NCI-H1105 (cell line): ENCODE results near the gene SRP68.
"Not testable (repeated sequence)": the region's sequence is repeated elsewhere in the genome, so short reads cannot be mapped to it uniquely, and the experiment has no call there.

ENCODE experiments used
- DNase-seq: peaks from one replicate; lab custom pipeline; 2025; lab: John Stamatoyannopoulos, UW

The SRP68 gene

DNA sequence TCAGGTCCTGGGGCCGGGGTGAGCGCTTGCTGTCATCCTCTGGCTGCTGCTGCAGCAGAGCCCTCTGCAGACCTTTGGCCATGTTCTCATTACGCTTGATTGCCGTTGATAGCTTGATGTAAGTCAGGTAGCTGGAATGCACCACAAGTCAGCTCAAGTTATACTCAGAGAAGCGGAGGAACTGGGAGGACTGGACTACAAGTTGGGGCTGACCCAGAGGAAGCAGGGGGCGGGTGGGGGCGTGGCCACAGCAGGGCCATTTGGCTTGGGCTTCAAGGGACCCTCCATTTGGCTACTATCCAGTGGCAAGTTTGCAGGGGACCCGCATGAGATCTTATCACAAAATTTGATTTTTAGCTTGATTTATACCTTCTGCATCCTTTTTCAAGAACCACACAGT is 26.3 kb downstream of the SRP68 start:
- no peak for DNase-seq

DNA sequence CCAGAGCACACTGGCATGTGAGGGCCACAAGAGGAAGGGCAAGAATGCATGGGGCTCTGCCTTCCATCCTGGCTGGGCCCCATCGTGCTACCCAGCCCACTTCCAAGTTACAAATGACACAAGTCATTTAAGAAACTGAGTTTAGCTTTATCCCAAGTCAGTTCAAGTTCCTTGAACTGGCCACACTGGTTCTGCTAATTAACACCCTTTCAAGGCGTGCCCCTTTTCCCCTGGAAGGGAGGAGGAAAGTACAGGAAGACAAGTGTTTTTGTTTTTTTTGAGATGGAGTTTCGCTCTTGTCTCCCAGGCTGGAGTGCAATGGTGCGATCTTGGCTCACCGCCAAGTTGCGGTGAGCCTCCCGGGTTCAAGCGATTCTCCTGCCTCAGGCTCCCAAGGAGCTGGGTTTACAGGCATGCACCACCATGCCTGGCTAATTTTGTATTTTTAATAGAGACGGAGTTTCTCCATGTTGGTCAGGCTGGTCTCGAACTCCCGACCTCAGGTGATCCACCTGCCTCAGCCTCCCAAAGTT is 27.8 kb downstream of the SRP68 start:
- not testable (repeated sequence) for DNase-seq

DNA sequence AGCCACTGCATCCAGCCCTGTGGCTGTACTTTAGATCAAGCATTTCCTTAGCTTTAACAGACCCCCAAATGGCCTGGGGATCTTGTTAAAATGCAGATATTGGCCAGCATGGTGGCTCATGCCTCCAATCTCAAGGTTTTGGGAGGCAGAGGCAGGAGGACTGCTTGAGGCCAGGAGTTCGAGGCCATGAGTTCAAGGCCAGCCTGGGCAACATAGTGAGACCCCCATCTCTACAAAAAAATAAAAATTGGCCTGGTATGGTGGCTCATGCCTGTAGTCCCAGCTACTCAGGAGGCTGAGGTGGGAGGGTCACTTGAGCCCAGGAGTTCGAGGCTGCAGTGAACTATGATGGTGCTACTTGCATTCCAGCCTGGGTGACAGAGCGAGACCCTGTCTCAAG is 29.4 kb downstream of the SRP68 start:
- not testable (repeated sequence) for DNase-seq

DNA sequence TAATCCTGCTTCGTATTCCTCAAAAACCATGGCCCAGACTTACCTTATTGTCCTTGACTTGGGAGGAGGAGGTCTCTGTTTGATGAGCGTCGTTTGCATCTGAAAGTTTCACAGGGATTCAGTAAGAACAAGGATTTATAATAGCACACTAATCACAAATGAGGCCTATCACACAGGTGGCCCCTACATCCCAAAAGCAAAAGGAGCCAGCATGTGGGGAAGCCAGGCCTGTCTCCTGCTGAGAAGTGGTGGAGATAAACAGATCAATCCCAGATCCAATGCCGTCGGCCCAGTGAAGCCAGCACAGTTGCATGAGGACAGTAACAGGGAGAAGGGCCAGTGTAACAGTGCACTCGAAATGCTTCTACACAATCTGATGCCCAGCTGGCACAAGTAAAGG is 31.9 kb downstream of the SRP68 start:
- no peak for DNase-seq

DNA sequence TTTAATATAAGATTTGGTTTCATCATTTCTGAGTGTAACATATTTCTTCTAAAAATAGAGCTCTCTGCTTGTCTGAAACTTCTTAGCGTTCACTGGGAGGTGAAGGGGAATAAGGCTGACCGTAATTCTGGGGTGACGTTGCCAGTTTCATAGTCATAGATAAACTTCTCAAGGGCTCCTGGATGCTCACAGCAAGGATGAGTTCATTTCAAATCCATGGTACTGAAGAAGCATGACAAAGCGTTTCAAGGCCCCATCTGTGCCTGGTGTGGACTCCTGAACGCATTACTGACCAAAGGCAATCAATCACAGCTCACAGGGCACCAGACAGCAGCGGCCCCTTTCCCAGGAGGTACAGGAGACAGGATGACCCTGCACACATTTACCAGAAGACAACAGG is 33.2 kb downstream of the SRP68 start:
- no peak for DNase-seq

DNA sequence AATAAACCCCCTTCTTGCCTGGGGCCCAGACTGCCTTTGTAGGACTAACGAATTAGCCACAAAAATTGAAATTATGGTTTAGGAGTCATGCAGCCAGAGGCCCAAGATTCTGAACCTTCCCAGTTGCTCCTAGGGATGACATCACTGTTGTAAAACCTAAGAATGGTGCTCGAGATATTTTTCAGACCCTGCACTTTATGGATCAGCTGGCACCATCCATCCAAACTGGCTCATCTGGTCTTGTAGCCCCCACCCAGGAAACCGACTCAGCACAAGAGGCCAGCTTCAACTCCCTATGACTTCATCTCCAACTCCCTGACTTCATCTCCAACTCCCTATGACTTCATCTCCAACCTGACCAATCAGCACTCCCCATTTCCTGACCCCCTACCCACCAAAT is 34.3 kb downstream of the SRP68 start:
- DNase-seq = no peak

DNA sequence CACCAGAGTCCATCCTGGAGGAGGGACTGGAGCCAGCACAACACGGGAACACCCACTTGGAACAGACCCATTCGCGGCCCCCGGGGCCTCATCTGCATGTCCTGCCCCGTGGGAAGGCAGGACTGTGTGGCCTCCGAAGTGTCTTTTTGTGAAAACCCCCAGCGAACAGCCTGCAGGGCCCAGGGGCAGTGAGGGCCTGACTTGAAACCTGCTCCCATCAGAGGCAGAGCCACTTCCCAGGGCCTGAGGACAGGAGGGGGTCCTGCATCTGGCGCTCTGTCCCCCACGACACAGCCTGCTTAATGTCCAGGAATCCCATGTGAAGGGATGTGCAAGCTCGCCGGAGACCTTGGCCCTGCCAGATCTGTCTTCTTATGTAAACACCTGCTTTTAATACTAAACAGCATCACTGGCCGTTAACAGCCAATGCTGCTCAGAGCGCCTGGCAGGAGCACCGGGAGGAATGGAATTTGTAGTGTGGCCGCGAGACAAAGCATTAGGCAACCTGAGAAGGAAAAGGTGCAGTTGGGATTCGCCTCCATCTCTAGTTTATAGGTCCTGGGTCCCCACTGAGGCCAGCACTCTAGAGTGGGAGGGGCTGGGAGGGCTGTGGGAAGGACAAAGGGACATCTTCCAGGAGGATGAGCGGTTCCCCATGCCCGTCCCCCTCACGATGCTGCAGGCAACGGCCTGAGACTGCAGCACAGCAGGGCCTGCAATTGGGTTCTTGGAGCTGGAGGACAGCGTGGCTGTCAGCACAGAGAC is 35.6 kb downstream of the SRP68 start:
- DNase-seq = no peak

DNA sequence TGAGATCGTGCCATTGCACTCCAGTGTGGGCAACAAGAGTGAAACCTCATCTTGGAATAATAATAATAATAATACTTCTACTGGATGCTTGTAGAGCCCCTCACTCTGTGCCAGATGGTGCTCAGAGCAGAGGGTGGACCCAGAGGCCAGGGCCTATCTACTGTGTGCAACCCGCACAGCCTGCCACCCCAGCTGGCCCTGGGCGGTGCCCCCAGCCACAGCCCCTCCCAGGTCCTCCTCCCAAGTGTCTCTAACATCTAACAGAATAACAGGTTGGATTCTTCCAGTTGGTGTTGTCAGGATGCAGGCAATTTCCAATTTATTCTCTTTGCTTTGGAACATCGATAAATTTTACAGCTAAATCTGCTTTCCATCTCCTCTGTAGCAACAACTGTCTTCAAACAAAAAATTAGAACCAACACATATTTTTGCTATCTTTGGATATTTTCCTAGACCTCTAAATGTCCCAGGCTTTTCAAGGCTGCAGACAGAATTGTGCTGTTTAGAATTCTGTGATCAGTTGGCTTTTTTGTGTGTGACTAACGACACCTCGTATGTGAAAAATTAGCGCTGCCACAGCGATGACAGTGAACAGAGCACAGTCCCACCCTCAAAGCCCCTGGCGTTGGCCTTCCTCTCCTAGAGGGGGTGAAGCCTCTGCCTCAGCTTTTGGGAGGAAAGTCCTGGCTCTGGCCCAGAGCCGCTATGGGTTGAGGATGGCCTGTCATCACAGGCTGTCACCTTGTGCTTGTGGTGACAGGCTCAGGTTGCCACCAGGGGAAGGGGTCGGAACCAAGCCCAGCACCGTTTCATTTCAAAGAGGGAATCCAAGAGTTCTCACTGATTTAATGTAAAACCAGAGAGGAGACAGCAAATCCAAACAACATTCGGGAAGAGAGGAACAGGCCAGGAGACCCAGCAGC is 37.6 kb downstream of the SRP68 start:
- DNase-seq = no peak

DNA sequence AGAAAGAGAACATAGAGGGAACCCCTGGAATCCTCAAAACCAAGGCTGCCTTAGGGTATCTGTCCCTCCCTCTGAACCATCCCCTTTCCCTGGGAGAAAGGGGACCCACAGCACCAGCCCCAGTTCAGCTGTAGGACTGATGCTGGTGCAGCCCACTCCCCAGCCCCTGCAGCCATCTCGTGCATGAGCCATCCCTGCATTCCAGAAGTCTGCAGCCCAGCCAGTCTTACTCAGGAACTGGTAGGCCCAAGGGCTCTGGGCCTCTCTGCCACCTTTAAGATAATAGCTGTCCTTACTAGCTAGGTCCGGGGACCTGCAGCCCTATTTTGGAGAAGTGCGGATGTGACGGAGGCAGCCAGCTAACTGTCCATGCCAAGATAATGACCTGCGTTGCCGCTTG is 39.2 kb downstream of the SRP68 start:
- no peak for DNase-seq

DNA sequence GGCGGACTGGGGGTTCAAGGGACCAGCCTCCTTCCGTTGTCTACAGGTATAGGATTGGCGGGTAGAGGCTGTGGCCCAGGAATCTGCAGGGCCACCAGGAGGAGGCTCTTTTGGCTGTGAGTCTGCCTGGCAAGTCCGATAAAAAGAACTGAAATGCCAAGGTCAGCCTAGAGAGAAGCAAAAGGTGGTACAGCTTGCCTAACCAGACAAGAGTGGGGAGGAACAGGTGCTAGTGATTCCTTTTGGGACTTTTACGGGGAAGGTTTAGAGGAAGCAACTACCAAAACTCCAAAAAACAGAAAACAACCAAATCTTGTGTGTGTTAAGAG is 39.6 kb downstream of the SRP68 start:
- no peak for DNase-seq

DNA sequence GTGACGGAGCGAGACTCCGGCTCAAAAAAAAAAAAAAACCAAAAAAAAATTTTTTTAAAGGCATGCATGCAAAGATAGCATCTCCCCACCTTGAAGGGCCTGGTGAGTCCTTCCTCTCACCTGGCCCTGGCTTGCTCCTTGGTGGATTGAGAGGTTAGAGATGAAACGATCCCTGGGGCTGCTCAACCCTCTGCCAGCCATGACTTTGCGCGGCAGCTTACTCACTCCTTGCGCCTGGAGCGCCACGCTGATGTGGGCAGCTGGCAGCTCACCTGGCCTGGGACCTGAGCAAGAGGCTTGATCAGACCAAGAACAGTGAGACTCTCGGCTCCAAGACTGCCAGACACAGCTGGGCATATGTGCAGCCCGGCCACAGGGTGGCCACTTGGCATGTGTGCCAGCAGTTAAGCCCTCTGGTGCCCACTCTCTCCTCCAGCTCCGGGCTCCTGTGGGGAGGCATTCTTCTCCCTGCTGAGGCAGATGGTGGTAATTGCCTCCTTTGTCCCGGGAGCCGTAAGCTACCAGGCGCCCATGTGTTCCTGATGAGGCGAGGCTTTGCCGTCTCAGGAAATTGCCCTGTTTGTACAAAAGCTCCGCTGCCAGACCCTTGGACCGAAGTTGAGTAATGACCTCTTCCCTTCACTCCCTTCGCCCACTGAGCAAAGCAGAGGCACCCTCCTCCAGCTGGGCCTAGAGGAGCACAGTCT is 40.1 kb downstream of the SRP68 start:
- no peak for DNase-seq

DNA sequence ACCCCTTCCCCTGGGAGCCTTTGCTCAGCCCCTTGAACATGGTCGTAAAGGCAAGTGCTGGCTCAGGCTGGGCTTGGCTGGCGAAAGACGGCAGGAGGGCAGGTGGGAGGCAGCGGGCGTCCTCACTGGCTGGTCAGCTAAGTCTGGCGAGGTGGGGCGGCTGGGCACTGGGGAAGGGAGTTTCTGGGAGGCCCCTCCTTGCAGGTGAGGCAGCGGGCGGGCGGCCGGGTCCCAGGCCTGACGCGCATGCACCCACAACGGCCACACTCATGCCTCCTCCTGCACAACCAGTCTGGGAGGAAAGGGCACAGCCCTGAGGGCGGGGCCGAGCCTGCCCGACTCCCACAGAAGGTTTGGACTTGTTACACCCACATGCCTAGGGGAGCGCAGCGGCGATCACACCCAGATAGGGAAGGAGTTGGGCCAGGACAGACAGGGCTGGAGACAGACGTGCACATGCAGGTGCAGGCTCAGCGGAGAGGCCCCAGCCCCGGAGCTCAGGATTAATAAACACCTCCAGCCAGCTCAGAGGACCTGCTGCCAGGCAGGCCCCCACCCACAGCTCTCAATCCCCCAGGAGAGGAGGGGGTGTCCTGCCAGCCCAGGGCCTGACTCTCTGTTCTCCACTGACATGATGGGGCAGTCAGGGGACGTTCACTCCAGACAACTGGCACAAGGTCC is 45.0 kb downstream of the SRP68 start, which contains the start of gene EVPL:
Gene EVPL (minus strand): TSS at position 148 of the 681 bp plus-strand sequence. CDS start 108 bp downstream, at position 40.
- DNase-seq = no peak

DNA sequence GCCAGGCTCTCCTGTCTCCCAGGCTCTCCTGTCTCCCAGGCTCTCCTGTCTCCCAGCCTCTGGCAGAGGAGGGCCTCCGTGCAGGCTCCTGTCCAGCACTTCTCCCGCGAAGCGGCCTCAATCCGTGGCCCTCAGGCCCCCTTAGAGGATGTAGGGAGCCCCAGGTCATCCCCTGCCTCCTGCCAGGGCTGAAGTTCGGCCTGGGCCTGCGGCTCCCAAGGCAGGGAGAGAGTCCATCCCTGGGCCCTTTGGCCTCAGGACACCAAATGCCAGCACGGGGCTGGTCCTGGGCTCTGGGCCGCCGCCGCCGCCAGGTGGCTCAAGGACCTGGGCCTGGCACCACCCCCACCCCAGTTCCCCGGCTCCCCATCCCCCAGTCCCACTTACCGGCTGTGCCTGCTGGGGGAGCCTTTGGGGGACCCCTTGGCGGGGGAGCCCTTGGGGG is 45.6 kb downstream of the SRP68 start:
- no peak for DNase-seq

DNA sequence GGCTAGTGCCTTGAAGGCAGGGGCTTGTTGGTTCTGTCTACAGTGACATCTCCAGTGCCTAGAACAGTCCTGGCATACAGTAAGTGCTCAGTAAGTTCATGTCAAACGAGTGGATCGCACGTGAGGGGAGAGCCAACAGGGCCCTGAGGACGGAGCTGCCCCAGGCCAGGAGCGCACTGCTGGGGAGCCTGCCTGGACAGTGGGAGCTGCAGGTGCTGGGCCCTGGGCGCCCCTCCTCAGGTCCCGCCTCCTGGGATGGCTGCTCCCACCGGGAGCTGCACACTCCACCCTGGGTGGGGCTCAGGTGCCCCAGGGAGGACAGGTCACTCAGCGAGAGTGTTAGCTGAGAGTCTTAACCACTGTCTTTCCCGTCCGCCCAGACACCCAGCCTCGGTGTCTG is 47.0 kb downstream of the SRP68 start:
- no peak for DNase-seq

DNA sequence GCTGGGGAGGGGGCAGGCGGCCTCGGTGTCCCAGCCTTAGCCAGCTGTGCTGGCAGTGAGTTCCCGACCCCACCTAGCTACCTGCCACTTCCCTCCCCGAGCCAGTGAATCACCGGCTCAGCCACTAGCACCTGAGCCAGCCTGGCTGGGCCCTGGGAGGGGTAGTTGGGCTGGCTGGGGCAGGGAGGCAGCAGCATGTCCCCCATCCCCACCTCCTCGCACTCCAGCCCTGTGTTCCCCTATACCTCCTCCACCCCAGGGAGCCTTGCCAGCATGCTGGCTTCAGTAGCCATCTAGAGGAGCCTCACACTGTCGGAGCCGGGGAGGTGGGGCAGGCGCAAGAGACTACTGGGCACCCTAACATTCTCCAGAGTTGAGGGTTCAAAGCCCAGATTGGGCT is 48.0 kb downstream of the SRP68 start:
- DNase-seq = no peak

DNA sequence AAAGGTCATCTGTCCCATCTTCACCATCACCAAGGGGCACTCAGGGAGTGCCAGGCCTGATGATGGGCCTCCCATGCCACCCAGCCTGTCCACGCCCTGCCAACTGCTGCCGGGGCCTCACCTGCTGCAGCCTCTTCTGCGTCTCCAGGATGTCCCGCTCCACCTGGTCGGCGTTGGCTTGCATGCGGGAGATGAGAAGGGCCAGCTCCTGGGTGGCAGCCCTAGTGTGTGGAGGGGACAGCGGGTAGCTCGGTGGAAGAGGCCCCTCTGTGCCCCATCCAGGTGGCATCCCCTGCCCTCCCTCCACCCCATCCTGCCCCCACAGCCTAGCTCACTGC is 48.4 kb downstream of the SRP68 start:
- no peak for DNase-seq

DNA sequence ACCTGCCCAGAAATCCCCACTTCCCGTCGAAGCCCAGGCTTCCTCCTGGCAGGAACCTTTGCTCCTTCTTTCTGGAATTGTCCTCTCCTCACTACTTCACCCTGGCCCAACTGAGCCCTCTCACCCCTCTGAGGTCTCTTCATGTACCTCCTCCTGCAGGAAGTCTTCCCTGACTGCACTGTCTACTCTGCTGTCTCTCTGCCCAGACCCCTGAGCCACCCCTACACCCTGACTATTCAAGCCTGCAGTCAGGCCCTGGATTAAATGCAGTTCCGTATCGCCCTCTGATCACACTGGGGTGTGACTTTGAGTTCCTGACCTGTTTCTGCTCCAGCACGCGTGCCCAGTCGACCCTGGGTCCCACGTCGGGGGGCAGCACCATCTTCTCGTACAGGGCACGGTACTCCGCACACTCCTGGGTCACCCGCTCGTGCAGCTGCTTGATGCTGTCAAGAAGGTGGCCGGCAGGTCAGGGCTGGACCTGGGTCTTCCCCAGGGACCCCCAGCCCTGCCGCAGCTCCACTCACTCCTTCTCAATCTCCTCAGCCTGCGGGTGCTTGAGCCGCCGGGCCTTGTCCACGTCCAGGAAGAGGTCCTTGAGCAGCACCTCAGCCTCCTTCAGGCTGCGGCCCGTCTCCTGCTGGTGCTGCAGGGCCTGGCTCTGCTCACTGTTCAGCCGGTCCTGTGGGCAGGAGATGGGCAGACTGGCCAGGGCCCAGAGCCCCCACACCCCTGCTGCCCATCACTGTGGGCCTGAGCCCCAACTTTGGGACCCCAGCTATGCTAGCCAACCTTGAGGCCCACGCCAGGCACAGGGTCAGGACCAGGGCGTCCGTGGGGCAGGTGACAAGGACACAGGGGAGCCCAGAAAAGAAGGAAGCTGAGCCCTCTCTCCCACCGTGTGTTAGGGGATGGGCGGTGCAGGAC is 49.1 kb downstream of the SRP68 start:
- DNase-seq = no peak

DNA sequence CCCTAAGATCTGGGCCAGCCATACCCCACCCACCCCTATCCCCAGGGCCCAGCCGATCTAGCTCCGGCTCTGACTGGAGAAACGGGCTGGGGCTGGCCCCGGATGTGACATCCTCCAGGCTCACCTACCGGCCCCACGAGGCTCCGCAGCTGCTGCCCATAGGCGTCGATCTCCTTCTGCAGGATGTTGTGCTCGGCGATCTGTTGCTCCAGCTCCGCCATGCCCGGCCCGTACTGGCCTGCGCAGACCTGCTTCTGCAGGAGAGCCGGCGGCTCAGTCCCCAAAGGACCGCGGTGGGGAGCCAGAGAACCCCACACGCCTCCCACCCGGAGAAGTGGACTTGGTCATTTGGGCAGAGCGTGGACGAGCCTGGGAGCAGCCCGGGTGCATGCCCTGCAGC is 50.0 kb downstream of the SRP68 start:
- no peak for DNase-seq

DNA sequence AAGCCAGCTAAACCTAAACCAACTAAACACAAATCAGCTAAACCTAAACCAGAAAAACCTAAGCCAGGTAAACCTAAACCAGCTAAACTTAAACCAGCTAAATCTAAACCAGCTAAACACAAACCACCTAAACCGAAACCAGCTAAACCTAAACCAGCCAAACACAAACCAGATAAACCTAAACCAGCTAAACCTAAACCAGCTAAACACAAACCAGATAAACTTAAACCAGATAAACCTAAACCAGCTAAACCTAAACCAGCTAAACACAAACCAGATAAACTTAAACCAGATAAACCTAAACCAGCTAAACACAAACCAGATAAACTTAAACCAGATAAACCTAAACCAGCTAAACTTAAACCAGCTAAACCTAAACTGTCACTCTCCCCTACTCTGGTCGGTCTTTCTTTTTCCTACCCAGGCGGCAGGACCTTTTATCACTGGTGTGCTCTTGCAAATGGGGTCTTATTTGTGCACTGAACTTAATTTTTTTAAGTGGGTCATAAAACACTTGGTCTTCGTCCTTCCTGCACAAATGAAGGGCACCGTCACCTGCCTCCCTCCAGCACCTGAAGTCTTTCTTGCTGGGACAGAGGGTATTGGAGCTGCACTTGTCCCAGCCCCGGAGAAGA is 52.4 kb downstream of the SRP68 start:
- DNase-seq = no peak

DNA sequence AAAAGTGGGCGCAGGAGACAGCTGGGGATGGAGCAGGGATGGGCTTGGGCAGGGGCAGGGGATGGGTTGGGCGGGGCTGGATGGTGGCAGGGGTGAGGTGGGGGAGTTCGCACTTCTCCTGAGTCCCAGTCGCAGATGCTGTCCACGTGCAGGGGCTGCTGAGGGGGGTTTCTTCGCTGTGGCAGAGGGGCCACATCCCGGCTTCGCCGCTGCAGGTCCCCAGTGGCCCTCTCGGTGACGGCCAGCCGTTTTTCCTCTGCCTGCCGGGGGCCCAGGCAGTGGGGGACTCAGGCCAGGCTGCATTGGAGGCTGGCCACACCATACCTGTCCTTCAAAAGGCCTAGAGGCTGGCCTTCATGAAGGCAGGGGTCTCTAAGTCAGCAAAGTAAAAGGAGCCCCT is 53.5 kb downstream of the SRP68 start:
- no peak for DNase-seq
